Gastrocnemius medialis (tissue), 4 donors: ENCODE results near the gene NPAS3.

Experiments
- POLR2A ChIP-seq, 2 donors: fragments of 450-650 bp; IDR thresholded peaks; one replicate each; pipeline ENCODE4 v1.6.1; 2017; ENCODE audit warnings: antibody characterized with exemption in 2 of 2, mild to moderate bottlenecking in 2 of 2, moderate library complexity in 2 of 2
- TF ChIP-seq, protein P1 (sequence below), 5 experiments: fragments of 450-650 bp in 3 of 5; fragments of 200-600 bp in 2 of 5; sonication (generic) in 2 of 5; IDR thresholded peaks in 4 of 5; conservative IDR thresholded peaks in 1 of 5; 1 replicate in 4 of 5; 2 replicates in 1 of 5; pipeline ENCODE4 v1.5.1; 2016 to 2019; ENCODE audit warnings: antibody characterized with exemption in 5 of 5, mild to moderate bottlenecking in 3 of 5, moderate library complexity in 3 of 5

DNA sequence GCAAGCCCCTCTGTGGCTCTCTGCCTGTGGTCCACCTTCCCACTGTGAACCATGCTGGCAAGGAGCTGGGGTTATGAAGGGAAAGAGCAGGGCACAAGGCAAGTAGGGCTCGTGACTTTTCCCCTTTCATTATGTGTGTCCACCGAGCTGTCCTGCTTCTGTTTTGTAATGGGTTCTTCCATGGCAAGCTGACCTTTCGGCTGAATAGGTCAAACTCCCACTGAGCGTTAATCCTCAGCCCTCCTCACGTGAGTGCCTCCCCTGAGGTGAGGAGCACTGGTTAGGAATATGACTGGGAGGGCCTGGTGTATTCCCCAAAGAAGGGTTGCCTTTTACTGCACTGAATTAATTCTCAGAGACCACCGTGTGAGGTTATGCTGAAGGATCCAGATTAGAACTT lies 424.3 kb downstream of the NPAS3 start:
- TF ChIP-seq, protein P1, sequence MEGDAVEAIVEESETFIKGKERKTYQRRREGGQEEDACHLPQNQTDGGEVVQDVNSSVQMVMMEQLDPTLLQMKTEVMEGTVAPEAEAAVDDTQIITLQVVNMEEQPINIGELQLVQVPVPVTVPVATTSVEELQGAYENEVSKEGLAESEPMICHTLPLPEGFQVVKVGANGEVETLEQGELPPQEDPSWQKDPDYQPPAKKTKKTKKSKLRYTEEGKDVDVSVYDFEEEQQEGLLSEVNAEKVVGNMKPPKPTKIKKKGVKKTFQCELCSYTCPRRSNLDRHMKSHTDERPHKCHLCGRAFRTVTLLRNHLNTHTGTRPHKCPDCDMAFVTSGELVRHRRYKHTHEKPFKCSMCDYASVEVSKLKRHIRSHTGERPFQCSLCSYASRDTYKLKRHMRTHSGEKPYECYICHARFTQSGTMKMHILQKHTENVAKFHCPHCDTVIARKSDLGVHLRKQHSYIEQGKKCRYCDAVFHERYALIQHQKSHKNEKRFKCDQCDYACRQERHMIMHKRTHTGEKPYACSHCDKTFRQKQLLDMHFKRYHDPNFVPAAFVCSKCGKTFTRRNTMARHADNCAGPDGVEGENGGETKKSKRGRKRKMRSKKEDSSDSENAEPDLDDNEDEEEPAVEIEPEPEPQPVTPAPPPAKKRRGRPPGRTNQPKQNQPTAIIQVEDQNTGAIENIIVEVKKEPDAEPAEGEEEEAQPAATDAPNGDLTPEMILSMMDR (IDR thresholded peaks at IDR 0.05 in 4 of 5, conservative IDR thresholded peaks at IDR 0.05 in 1 of 5), result no peak
- no peak for TF ChIP-seq POLR2A (IDR thresholded peaks at IDR 0.05)
